Activated CD8-positive, alpha-beta memory T cell treated with anti-CD3 and anti-CD28 coated beads, Interleukin-2, amount 50 U/mL, for 24 hours (primary cell): Measurements from ENCODE around the gene SH2D4B.

Experiments used
- DNase-seq: peaks from one replicate; pipeline ENCODE4 v3.0.0-alpha.2; 2020; ENCODE audit errors: extremely low read depth

SH2D4B gene

GRCh38 chr10:80537736-80538480 is at the start of gene SH2D4B:
Gene SH2D4B, plus strand, starts transcription at chr10:80537902. Its CDS starts 430 bp downstream, at chr10:80538332.
- DNase-seq = no peak

- DNase-seq = no peak
Observed at GRCh38 chr10:80488539-80489066, 49.1 kb upstream of the SH2D4B start.

DNA sequence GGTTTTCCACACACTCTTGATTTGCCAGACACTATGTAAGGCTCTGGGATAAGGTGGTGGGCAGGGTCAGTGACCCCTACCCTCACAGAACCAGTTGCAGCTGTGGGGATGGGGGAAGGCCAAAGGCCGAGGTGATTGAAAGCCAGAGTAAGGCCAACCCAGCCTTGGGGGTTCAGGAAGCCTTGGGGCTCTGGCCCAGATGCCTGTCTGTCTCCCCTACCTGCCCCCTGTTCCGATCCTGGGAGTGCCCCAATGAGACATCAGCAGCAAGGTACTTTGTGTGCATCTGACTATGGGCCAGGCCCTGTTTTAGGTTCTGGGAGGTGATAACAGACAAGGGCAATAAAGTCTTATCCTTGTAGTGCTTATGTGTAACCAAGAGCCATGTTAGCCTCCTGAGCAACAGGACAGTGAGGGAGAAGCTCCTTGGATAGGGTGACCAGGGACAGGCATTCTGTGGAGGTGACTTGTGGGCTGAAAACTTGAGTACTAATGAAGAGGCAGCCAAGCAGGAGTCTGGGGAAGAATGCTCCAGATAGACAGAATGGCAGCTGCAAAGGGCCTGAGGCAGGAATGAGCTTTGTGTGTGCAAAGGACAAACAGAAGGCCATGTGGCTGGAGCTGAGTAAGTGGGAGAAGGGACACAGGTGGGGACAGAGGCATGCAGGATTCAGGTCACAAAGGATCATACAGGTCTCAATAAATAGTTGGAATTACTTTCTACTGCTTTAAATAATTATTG is 48.2 kb upstream of the SH2D4B start:
- DNase-seq = no peak

DNA sequence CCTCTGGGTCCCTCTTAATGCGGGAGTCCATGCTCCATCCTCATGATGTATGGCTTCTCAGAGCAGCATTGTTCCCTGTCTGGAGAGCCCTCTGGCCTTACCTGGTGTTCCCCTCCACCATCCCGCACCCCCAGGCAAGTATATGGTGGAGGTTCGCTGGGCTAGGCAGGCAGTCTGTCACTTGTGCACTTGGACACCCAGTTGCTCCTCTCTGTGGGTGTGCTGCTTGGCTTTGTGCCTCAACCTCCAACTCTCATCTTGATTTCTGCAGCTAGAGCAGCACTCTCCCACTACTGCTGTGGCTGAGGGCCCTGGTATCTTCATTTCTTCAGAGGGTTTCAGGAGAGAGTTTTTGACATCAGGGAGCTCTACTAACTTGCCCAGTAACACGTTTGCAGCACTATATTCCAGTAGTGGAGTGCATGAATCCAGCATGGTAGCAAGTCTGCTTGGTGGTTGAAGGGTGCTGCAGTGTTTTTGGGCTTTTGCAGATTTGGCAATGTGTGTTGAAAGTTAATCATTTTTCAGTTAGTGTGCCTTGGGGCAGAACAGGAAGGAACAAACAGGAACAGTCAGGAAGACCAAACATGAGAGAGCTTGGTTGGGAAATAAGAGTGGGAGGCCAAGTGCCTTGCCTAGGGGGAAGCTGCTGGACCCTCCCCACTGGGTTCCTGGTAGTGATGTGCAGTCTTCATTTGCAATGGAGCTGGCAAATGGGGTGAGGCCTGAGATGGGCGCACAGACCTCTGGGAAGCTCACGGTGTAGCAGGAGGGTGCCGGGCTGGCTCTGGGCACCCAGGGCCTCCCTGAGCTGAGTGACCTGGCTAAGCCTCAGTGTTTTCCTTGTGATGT is 46.2 kb upstream of the SH2D4B start:
- DNase-seq = no peak

- DNase-seq = no peak
Observed at GRCh38 chr10:80492848-80493521, 44.7 kb upstream of the SH2D4B start.

GRCh38 chr10:80493522-80494051 is 44.1 kb upstream of the SH2D4B start:
- no peak for DNase-seq

DNA sequence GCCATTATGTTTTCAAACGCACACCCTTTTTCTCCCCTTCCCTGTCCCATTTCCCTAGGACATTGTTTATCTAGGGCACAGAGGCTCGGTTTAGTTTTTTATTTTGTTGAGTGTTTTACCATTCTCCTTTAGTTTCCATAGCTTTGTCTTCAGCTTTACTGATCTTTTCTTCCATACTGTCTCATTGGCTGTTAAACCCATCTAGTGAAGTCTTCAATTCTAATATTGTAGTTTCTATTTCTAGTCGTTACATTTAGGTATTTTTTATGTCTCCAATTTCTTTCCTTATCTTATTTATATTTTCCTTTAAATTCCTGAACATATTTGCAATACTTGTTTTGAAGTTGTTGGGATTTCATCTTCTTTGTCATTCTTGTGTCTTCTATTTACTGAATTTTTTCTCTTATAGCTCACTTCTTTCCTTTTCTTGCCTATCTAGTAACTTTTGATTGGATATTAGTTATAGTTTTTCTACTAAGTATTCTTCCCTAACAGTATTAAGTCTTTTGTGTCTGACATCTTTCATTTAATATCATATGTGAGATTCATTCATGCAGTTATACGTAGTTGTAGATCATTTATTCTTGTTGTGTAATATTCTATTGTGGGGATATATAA is 41.0 kb upstream of the SH2D4B start:
- no peak for DNase-seq

GRCh38 chr10:80497187-80498077 is 40.3 kb upstream of the SH2D4B start:
- no peak for DNase-seq

DNA sequence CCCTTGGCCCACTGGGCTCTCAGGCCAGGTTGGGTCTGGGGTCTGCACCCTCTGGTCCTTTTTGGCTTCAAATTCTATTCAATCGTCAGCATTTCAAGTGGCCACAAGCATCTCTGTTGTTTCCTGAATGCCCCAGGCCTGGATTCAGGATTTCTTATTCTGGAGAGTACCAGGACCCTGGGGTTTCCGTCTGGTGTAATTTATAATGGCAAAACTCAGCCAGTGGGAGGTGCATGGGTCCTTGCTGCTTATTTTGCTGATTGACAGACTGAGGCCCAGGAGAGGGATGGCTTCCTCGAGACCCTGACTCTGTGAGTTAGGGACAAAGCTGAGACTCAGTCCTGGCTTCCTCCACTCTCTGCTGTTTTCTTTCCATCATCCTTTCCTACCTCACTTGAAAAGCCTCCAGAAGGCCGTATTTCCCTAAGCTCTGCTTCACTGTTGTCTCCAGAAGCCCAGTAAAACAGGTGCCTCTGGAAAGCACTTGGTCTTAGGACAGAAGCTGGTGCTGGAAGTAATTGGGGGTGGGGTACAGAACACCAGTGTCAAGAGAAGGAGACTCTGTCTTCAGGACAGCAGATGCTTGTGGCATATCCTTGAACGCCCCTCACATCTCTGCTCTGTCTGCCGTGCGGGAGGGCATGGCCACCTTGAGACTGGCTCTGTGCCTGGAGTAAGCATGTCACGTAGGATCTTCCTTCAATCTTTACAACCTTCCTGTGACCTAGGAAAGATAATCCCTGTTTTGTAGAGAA is 39.4 kb upstream of the SH2D4B start:
- no peak for DNase-seq

- peak; percentile 47 for DNase-seq
Observed at GRCh38 chr10:80498833-80499741, 38.6 kb upstream of the SH2D4B start.

- DNase-seq = no peak
Observed at GRCh38 chr10:80500572-80501380, 36.9 kb upstream of the SH2D4B start.

- DNase-seq = no peak
Observed at GRCh38 chr10:80501381-80501912, 36.3 kb upstream of the SH2D4B start.

GRCh38 chr10:80501913-80502521 is 35.7 kb upstream of the SH2D4B start:
- no peak for DNase-seq

GRCh38 chr10:80502621-80503583 is 34.8 kb upstream of the SH2D4B start:
- no peak for DNase-seq

DNA sequence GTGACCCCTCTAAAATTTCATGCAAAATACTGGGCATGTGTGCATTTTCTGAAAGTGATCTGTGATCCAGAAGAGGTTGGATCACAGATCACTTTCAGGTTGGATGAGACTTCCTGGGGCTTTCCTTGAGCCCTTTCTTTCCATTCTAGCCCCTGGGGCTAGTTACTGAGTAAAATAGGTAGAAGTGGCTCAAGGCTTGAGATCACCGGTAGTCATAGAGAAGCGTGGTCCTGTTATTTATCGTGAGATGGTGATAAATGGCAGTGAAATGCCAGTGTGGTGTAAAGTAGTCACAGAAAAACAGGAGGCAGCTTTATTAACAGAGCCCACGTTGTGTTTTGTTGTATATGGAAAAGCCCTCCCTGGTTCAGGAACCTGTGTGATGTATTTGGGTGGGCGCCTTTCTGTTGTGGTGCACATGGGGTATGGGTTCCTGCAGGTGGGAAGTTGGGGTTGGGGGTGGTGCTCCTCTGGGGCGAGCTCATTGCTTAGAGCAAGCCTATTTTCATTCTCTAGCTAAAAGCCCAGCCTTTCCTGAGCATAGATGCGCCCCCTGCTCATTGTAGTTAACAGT is 34.0 kb upstream of the SH2D4B start:
- no peak for DNase-seq
